HepG2 (cell line): ENCODE results near the gene NKRF. TPM values are rescaled to one million over a fixed set of nuclear protein-coding genes. Genes with fewer than 3 reads are reported as not detected.

Experiments used
- ESRRA ChIP-seq: sonication (generic); formaldehyde crosslinking; IDR thresholded peaks from 2 replicates; pipeline ENCODE4 v1.5.1; 2020; ENCODE audit warnings: mild to moderate bottlenecking, low read depth, missing genetic modification reagents
- GATAD1 ChIP-seq: IDR thresholded peaks from 2 replicates; pipeline ENCODE4 v1.6.1; 2016; ENCODE audit warnings: missing genetic modification reagents, missing compliant biosample characterization
- PAXIP1 ChIP-seq: sonication (generic); formaldehyde crosslinking; conservative IDR thresholded peaks from 2 replicates; pipeline ENCODE4 v1.4.0; 2020; ENCODE audit warnings: mild to moderate bottlenecking, missing genetic modification reagents, moderate library complexity
- RORA ChIP-seq: sonication (generic); formaldehyde crosslinking; IDR thresholded peaks from 2 replicates; pipeline ENCODE4 v1.5.0; 2020; ENCODE audit warnings: mild to moderate bottlenecking, missing genetic modification reagents, moderate library complexity
- ZBTB39 ChIP-seq: sonication (generic); formaldehyde crosslinking; IDR thresholded peaks from 2 replicates; pipeline ENCODE4 v1.5.0; 2020; ENCODE audit warnings: missing genetic modification reagents
- polyA plus RNA-seq, 8 experiments: library from polyadenylated mRNA; depleted of rRNA in 3 of 8; stranded (reverse) in 7 of 8; unstranded in 1 of 8; fragments of >200 nt; fragmentation: Illumina TruSeq in 4 of 8; extraction: Trizol in 4 of 8; gene quantifications; 2 replicates each; pipeline versions ENCODE4 v1.2.1 to v1.2.3, GENCODE V29; 2011 to 2016; ENCODE audit warnings: low read depth in 4 of 8, missing spikeins in 1 of 8, mixed read lengths in 1 of 8; ENCODE audit not compliant: insufficient read depth in 1 of 8
- total RNA-seq, 5 experiments: library from RNA; depleted of rRNA; stranded (reverse); fragments of >200 nt; fragmentation: Illumina TruSeq; extraction: Trizol; gene quantifications; 2 replicates each; pipeline ENCODE4 v1.2.3, GENCODE V29; 2016; ENCODE audit warnings: low read depth in 1 of 5
- TF ChIP-seq, protein P1 (sequence below): sonication (generic); formaldehyde crosslinking; IDR thresholded peaks from 2 replicates; pipeline ENCODE4 v1.5.0; 2020; ENCODE audit warnings: mild to moderate bottlenecking, missing genetic modification reagents
- TF ChIP-seq, protein P2 (sequence below): IDR thresholded peaks from 2 replicates; pipeline ENCODE4 v1.6.1; 2016; ENCODE audit warnings: control low read depth
- TF ChIP-seq, protein P3 (sequence below): sonication (generic); formaldehyde crosslinking; IDR thresholded peaks from 2 replicates; pipeline ENCODE4 v1.4.0; 2020; ENCODE audit warnings: missing genetic modification reagents, borderline replicate concordance

The NKRF gene
- total and polyA plus RNA-seq, 2 of the 13 experiments (the other 11 are each of a cell fraction or from before 2014, with no cell fraction given), result 3.3 to 6.0 TPM

DNA sequence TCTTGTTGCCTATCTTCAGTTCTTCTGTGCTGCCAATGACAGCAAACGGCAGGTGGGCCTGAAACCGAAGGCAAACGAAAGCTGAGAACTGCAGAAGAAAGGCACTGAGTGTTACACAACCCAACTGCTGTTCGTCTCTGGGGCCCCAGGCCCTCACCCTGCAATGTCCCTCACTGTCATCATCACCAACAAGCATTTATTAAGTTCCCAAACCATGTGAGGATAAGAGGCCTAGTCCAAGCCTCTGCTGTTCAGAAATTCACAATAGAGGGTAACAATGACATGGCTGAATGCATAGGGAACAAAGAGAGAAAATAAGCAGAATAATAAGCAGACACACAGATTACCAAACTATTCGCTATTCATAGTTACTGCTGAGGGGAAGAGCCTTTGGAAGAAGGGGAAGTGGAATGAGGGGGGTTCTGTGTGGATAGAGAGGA, 34.5 kb upstream of the NKRF start (continued):
- TF ChIP-seq, protein P1, sequence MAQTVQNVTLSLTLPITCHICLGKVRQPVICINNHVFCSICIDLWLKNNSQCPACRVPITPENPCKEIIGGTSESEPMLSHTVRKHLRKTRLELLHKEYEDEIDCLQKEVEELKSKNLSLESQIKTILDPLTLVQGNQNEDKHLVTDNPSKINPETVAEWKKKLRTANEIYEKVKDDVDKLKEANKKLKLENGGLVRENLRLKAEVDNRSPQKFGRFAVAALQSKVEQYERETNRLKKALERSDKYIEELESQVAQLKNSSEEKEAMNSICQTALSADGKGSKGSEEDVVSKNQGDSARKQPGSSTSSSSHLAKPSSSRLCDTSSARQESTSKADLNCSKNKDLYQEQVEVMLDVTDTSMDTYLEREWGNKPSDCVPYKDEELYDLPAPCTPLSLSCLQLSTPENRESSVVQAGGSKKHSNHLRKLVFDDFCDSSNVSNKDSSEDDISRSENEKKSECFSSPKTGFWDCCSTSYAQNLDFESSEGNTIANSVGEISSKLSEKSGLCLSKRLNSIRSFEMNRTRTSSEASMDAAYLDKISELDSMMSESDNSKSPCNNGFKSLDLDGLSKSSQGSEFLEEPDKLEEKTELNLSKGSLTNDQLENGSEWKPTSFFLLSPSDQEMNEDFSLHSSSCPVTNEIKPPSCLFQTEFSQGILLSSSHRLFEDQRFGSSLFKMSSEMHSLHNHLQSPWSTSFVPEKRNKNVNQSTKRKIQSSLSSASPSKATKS (CRISPR knock-in tag), result no peak
- TF ChIP-seq ESRRA (CRISPR knock-in tag) (no peak), RORA (CRISPR knock-in tag) (no peak), PAXIP1 (CRISPR knock-in tag) (no peak), ZBTB39 (no peak), GATAD1 (CRISPR knock-in tag) (no peak)
- TF ChIP-seq, protein P2, sequence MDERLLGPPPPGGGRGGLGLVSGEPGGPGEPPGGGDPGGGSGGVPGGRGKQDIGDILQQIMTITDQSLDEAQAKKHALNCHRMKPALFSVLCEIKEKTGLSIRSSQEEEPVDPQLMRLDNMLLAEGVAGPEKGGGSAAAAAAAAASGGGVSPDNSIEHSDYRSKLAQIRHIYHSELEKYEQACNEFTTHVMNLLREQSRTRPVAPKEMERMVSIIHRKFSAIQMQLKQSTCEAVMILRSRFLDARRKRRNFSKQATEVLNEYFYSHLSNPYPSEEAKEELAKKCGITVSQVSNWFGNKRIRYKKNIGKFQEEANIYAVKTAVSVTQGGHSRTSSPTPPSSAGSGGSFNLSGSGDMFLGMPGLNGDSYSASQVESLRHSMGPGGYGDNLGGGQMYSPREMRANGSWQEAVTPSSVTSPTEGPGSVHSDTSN (CRISPR knock-in tag), result no peak
- TF ChIP-seq, protein P3, sequence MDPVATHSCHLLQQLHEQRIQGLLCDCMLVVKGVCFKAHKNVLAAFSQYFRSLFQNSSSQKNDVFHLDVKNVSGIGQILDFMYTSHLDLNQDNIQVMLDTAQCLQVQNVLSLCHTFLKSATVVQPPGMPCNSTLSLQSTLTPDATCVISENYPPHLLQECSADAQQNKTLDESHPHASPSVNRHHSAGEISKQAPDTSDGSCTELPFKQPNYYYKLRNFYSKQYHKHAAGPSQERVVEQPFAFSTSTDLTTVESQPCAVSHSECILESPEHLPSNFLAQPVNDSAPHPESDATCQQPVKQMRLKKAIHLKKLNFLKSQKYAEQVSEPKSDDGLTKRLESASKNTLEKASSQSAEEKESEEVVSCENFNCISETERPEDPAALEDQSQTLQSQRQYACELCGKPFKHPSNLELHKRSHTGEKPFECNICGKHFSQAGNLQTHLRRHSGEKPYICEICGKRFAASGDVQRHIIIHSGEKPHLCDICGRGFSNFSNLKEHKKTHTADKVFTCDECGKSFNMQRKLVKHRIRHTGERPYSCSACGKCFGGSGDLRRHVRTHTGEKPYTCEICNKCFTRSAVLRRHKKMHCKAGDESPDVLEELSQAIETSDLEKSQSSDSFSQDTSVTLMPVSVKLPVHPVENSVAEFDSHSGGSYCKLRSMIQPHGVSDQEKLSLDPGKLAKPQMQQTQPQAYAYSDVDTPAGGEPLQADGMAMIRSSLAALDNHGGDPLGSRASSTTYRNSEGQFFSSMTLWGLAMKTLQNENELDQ (CRISPR knock-in tag), result no peak
